Amygdala (tissue), 56 donors: Measurements from ENCODE around the gene PDGFC.

ENCODE experiments used
- DNase-seq, 56 donors: peaks; one replicate each; lab custom pipeline; 2025; lab: John Stamatoyannopoulos, UW

The PDGFC gene

GRCh38 chr4:156764145-156764544 is 207.5 kb downstream of the PDGFC start:
- no peak for DNase-seq

- DNase-seq: no peak
These were observed 208.1 kb downstream of the PDGFC start for GRCh38 chr4:156763511-156763910.

GRCh38 chr4:156762851-156763250 is 208.7 kb downstream of the PDGFC start:
- DNase-seq: no peak

- DNase-seq: no peak
These were observed 215.5 kb downstream of the PDGFC start for GRCh38 chr4:156756118-156756517.

- DNase-seq: no peak
These were observed 216.6 kb downstream of the PDGFC start for GRCh38 chr4:156754832-156755570.

GRCh38 chr4:156751486-156751885 is 220.1 kb downstream of the PDGFC start:
- DNase-seq: no peak

- no peak for DNase-seq
These were observed 221.9 kb downstream of the PDGFC start for GRCh38 chr4:156749426-156750403.

- no peak for DNase-seq
These were observed 225.5 kb downstream of the PDGFC start for GRCh38 chr4:156746111-156746510.

GRCh38 chr4:156738766-156739165 is 232.8 kb downstream of the PDGFC start:
- no peak for DNase-seq

GRCh38 chr4:156734965-156735895 is 236.4 kb downstream of the PDGFC start:
- no peak for DNase-seq

GRCh38 chr4:156733582-156733981 is 238.0 kb downstream of the PDGFC start:
- no peak for DNase-seq

- no peak for DNase-seq
These were observed 239.0 kb downstream of the PDGFC start for GRCh38 chr4:156732634-156733033.

GRCh38 chr4:156729416-156729815 is 242.2 kb downstream of the PDGFC start:
- no peak for DNase-seq

- peak in 7 of 56 donors; percentile 1 to 37 (median 3) for DNase-seq
These were observed 246.3 kb downstream of the PDGFC start for GRCh38 chr4:156725257-156725656.

- DNase-seq: no peak
These were observed 247.5 kb downstream of the PDGFC start for GRCh38 chr4:156723951-156724668.

GRCh38 chr4:156718226-156718625 is 253.4 kb downstream of the PDGFC start:
- no peak for DNase-seq

GRCh38 chr4:156711193-156711590 is 260.4 kb downstream of the PDGFC start:
- no peak for DNase-seq
